Keratinocyte (primary cell): ENCODE data around the gene SLC25A14. TPM values are rescaled to one million over a fixed set of nuclear protein-coding genes. Genes with fewer than 3 reads are reported as not detected.

Experiments used
- DNase-seq: peaks from one replicate; pipeline ENCODE4 v3.0.0-alpha.2; 2011; ENCODE audit warnings: low read depth, missing footprints, low spot score
- FAIRE-seq: peaks from 2 replicates; lab custom pipeline; 2011; peaks lifted over from hg19 to GRCh38; lab: Jason Lieb, UNC
- H2AFZ ChIP-seq: 2 replicates; pipeline ENCODE4 v1.6.0; 2012; ENCODE audit warnings: low read length, control low read depth, inconsistent platforms; ENCODE audit not compliant: control insufficient read depth
- H3K27ac ChIP-seq: 2 replicates; pipeline ENCODE4 v1.5.1; 2011; ENCODE audit warnings: low read length; ENCODE audit not compliant: control insufficient read depth, insufficient read depth
- H3K27me3 ChIP-seq: 3 replicates; pipeline ENCODE4 v1.6.0; 2011; ENCODE audit warnings: low read length; ENCODE audit not compliant: control insufficient read depth, insufficient read depth; ENCODE audit errors: extremely low read depth
- H3K36me3 ChIP-seq, 2 experiments: 2 replicates in 1 of 2; 3 replicates in 1 of 2; pipeline ENCODE4 v1.5.1; 2011; ENCODE audit warnings: low read length in 2 of 2, mild to moderate bottlenecking in 1 of 2; ENCODE audit not compliant: control insufficient read depth in 2 of 2, insufficient read depth in 2 of 2; ENCODE audit errors: extremely low read depth in 1 of 2
- H3K4me1 ChIP-seq: 3 replicates; pipeline ENCODE4 v1.5.1; 2011; ENCODE audit warnings: low read length; ENCODE audit not compliant: control insufficient read depth, insufficient read depth; ENCODE audit errors: extremely low read depth
- H3K4me2 ChIP-seq: 3 replicates; pipeline ENCODE4 v1.6.0; 2011; ENCODE audit warnings: low read depth, low read length; ENCODE audit not compliant: control insufficient read depth, insufficient read depth; ENCODE audit errors: extremely low read depth
- H3K4me3 ChIP-seq, 3 experiments: fragments of 200-600 bp in 1 of 3; sonication (generic) in 1 of 3; 2 replicates in 2 of 3; 3 replicates in 1 of 3; pipeline ENCODE4 v1.5.1; 2011 to 2016; ENCODE audit warnings: low read length in 3 of 3, mild to moderate bottlenecking in 3 of 3, control low read depth in 2 of 3, inconsistent platforms in 1 of 3, low read depth in 1 of 3, mixed read lengths in 1 of 3, mixed run types in 1 of 3, moderate library complexity in 1 of 3; ENCODE audit not compliant: control insufficient read depth in 2 of 3, insufficient read depth in 2 of 3; ENCODE audit errors: extremely low read depth in 1 of 3
- H3K79me2 ChIP-seq: 2 replicates; pipeline ENCODE4 v1.6.0; 2012; ENCODE audit warnings: low read length; ENCODE audit not compliant: control insufficient read depth, insufficient read depth
- H3K9ac ChIP-seq: 3 replicates; pipeline ENCODE4 v1.6.0; 2011; ENCODE audit warnings: low read length; ENCODE audit not compliant: control insufficient read depth, insufficient read depth; ENCODE audit errors: extremely low read depth
- H3K9me1 ChIP-seq: 3 replicates; pipeline ENCODE4 v1.6.0; 2011; ENCODE audit warnings: low read length; ENCODE audit not compliant: control insufficient read depth, insufficient read depth; ENCODE audit errors: extremely low read depth
- H3K9me3 ChIP-seq: 2 replicates; pipeline ENCODE4 v1.5.1; 2012; ENCODE audit warnings: low read depth, low read length; ENCODE audit not compliant: control insufficient read depth
- H4K20me1 ChIP-seq: 3 replicates; pipeline ENCODE4 v1.6.0; 2011; ENCODE audit warnings: low read length; ENCODE audit not compliant: control insufficient read depth, insufficient read depth; ENCODE audit errors: extremely low read depth
- EZH2 ChIP-seq: IDR thresholded peaks from one replicate; pipeline ENCODE4 v1.6.1; 2012; ENCODE audit warnings: inconsistent platforms, mild to moderate bottlenecking, low read length, moderate library complexity
- dilution Hi-C: fragments of 300-500 bp; cut with MboI; formaldehyde crosslinking; loops from one replicate; pipeline ENCODE4 v1.7.0; 2020; ENCODE audit warnings: low sequenced_read_pairs; ENCODE audit not compliant: extremely low pct_ligation_motif_present
- polyA plus RNA-seq, 5 experiments: library from polyadenylated mRNA; depleted of rRNA in 3 of 5; stranded (reverse) in 3 of 5; stranded (forward) in 1 of 5; unstranded in 1 of 5; fragments of >200 nt; gene quantifications; 1 replicate in 1 of 5; 2 replicates in 3 of 5; 3 replicates in 1 of 5; pipeline versions ENCODE4 v1.2.1 to v1.2.3, GENCODE V29; 2011 to 2012; ENCODE audit warnings: missing spikeins in 2 of 5, low read depth in 1 of 5, low replicate concordance in 1 of 5
- TF ChIP-seq, protein P1 (sequence below), 3 experiments: IDR thresholded peaks in 1 of 3; conservative IDR thresholded peaks in 1 of 3; optimal IDR thresholded peaks in 1 of 3; 2 replicates in 2 of 3; 3 replicates in 1 of 3; pipeline versions ENCODE3 to v1.5.1; 2011; ENCODE audit warnings: low read length in 3 of 3, mild to moderate bottlenecking in 3 of 3, moderate library complexity in 2 of 3, control low read depth in 1 of 3, inconsistent platforms in 1 of 3; ENCODE audit not compliant: insufficient read depth in 2 of 3; ENCODE audit errors: extremely low read depth in 1 of 3

SLC25A14 gene
- polyA plus RNA-seq, 1 donor (not counting 4 experiments of a cell fraction or from before 2014, with no cell fraction given) = 19.4 TPM

DNA sequence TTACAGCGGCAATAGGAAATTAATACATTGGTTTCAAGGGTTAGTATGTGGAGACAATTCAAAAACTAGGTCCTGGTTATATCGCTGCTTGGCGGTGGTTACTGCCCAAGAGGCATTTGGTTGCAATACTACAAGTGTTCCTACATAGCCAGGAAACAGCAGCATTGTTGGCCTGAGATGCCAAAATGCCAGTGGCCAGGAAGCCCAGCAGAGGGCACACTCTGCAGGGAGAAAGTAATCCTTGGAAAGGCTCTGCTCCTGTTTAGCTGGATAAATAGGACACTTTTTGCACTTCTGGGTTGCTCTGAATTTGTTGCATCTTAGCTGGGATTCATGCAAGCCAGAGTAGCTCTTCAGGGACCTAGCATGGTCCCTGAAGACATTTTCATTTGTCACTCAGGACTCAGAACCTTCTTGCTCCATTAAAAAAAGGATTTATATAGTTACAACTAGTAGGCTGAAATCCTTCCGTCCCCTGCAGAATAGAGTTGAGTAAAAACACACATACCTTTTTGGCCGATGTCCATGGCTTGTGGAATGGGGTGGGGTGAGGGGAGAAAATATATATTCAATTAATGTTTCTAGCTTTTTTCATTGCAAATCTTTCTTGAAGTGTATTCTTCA lies 53.8 kb downstream of the SLC25A14 start:
- TF ChIP-seq, protein P1, sequence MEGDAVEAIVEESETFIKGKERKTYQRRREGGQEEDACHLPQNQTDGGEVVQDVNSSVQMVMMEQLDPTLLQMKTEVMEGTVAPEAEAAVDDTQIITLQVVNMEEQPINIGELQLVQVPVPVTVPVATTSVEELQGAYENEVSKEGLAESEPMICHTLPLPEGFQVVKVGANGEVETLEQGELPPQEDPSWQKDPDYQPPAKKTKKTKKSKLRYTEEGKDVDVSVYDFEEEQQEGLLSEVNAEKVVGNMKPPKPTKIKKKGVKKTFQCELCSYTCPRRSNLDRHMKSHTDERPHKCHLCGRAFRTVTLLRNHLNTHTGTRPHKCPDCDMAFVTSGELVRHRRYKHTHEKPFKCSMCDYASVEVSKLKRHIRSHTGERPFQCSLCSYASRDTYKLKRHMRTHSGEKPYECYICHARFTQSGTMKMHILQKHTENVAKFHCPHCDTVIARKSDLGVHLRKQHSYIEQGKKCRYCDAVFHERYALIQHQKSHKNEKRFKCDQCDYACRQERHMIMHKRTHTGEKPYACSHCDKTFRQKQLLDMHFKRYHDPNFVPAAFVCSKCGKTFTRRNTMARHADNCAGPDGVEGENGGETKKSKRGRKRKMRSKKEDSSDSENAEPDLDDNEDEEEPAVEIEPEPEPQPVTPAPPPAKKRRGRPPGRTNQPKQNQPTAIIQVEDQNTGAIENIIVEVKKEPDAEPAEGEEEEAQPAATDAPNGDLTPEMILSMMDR (optimal IDR thresholded peaks at IDR 0.05 in 1 of 3, IDR thresholded peaks at IDR 0.05 in 1 of 3, conservative IDR thresholded peaks at IDR 0.05 in 1 of 3; ENCODE audit: extremely low read depth in 1 of 3, insufficient read depth in 2 of 3, low read length in 3 of 3) = peak; percentile 75 to 87 (median 87)
- no peak for TF ChIP-seq EZH2
- no peaks in the 10 kb centered on the region for H4K20me1 ChIP-seq
- no peak overlapping the region for H3K4me3 ChIP-seq
- no peaks in the 10 kb centered on the region for H3K9me3 ChIP-seq
- H3K9me1 ChIP-seq = no peaks in the 10 kb centered on the region
- H2AFZ ChIP-seq = no peak overlapping the region
- no peak overlapping the region for H3K9ac ChIP-seq
- FAIRE-seq = peak; percentile 76
- peaks cover 3% of the 10 kb centered on the region for H3K27me3 ChIP-seq
- no peak overlapping the region for H3K4me2 ChIP-seq
- dilution Hi-C loops = no loop called here
- H3K27ac ChIP-seq = no peak overlapping the region
- H3K4me1 ChIP-seq = no peaks in the 10 kb centered on the region
- no peaks in the 10 kb centered on the region for H3K36me3 ChIP-seq
- no peak for DNase-seq
- H3K79me2 ChIP-seq = no peaks in the 10 kb centered on the region

DNA sequence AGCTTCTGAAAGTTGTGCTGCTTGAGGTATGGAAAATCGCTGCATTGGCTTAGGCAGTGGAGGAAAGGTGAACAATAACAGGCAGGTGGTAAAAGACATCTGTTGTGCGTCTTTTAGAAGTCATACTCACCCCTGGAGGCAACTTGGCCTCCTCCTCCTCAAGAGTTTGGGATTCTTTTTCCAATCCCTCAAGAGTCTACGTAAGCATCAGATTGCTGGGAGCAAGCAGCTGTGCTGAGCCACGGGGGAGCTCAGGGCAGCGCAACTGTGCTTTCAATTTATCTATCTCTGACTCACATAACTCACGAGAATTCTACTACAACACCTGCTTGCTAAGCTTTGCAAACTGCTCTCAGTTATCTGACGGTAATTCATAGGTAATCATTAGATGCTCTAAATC lies 55.6 kb downstream of the SLC25A14 start:
- Histone ChIP-seq H3K9ac (no peak overlapping the region), H3K4me3 (no peak overlapping the region), H3K4me1 (no peaks in the 10 kb centered on the region), H3K4me2 (no peak overlapping the region), H2AFZ (no peak overlapping the region), H3K27ac (no peak overlapping the region), H3K36me3 (no peaks in the 10 kb centered on the region), H3K27me3 (peaks cover 3% of the 10 kb centered on the region), H3K9me1 (no peaks in the 10 kb centered on the region), H3K79me2 (no peaks in the 10 kb centered on the region), H3K9me3 (no peaks in the 10 kb centered on the region), H4K20me1 (no peaks in the 10 kb centered on the region)
- DNase-seq (no peak), FAIRE-seq (no peak)
- TF ChIP-seq, protein P1 (optimal IDR thresholded peaks at IDR 0.05 in 1 of 3, IDR thresholded peaks at IDR 0.05 in 1 of 3, conservative IDR thresholded peaks at IDR 0.05 in 1 of 3; ENCODE audit: extremely low read depth in 1 of 3, insufficient read depth in 2 of 3, low read length in 3 of 3) = no peak
- TF ChIP-seq EZH2 = no peak
- dilution Hi-C loops = no loop called here
